ENCODE data around the gene PDCL3. TPM values are rescaled to one million over a fixed set of nuclear protein-coding genes. Genes with fewer than 3 reads are reported as not detected.

PDCL3 gene
- total and polyA plus RNA-seq, 12 donors: 9.6 to 51.3 (median 17.9) TPM

DNA sequence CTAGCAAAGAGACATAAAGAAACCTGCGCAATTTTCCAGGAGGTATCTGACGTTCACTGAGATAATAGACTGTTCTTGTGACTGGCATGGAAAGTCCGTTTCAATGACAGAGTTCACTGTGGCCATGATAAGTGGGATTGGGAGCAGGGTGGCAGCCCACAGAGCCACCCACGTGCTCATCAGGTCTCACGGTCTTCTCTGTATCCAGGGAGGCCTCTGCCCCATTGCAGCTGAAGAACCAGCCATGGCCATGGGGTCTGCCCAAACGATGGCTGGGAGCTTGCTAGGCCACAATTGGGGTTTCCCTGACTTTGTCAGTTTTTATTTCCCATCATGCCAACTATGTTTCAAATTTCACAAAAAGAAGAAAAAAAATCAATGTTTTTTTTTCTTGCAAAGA is 57.2 kb downstream of the PDCL3 start:
- H3K9me3 ChIP-seq (replicated peaks in 1 of 3): no peaks in the 10 kb centered on the region
- H3K4me3 ChIP-seq: no peak overlapping the region
- no peaks in the 10 kb centered on the region for H3K4me1 ChIP-seq (replicated peaks in 1 of 2)
- peak in 1 of 7 donors; percentile 21 for DNase-seq
- no peak overlapping the region for H3K27ac ChIP-seq
- H3K36me3 ChIP-seq (replicated peaks in 1 of 2): no peaks in the 10 kb centered on the region
- intact Hi-C loops (cut with DNase I): loop anchor here in 1 of 2 donors (10.0 kb wide), 1 partner anchor 95 kb away; no protein-coding TSS in a partner anchor
- no peak for TF ChIP-seq POLR2A (IDR thresholded peaks at IDR 0.05)
- TF ChIP-seq, protein P1, sequence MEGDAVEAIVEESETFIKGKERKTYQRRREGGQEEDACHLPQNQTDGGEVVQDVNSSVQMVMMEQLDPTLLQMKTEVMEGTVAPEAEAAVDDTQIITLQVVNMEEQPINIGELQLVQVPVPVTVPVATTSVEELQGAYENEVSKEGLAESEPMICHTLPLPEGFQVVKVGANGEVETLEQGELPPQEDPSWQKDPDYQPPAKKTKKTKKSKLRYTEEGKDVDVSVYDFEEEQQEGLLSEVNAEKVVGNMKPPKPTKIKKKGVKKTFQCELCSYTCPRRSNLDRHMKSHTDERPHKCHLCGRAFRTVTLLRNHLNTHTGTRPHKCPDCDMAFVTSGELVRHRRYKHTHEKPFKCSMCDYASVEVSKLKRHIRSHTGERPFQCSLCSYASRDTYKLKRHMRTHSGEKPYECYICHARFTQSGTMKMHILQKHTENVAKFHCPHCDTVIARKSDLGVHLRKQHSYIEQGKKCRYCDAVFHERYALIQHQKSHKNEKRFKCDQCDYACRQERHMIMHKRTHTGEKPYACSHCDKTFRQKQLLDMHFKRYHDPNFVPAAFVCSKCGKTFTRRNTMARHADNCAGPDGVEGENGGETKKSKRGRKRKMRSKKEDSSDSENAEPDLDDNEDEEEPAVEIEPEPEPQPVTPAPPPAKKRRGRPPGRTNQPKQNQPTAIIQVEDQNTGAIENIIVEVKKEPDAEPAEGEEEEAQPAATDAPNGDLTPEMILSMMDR (IDR thresholded peaks at IDR 0.05): no peak
- H3K27me3 ChIP-seq: no peaks in the 10 kb centered on the region
- WGBS, 4 donors: 74 to 92% (median 81%) methylated on average over 6 of the region's 6 CpGs

DNA sequence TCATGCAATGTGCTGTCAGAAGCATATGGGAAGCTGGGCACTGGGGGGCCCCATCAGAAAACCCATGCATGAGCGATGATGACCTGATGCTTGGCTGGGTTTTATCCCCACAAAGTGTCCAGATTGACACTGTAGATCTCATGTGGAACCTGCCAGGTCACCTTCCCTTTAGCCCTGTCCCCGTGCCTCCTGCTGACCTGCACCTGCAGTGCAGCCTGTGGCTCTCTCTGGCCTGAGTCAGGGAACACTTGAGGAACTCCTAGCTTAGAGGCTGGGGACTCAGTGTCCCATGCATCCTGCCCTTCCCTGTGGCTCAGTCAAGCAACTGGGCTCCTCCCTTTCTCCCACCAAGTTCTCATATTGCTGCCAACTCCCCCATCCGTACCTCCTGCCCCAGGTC is 57.7 kb downstream of the PDCL3 start:
- Histone ChIP-seq H3K9me3 (replicated peaks in 1 of 3) (no peaks in the 10 kb centered on the region), H3K4me1 (replicated peaks in 1 of 2) (no peaks in the 10 kb centered on the region), H3K36me3 (replicated peaks in 1 of 2) (no peaks in the 10 kb centered on the region), H3K27me3 (no peaks in the 10 kb centered on the region), H3K4me3 (no peak overlapping the region), H3K27ac (no peak overlapping the region)
- intact Hi-C loops (cut with DNase I): loop anchor here in 1 of 2 donors (10.0 kb wide), 1 partner anchor 94 kb away; no protein-coding TSS in a partner anchor
- peak in 2 of 7 donors; percentile 7 to 36 for DNase-seq
- no peak for TF ChIP-seq POLR2A (IDR thresholded peaks at IDR 0.05)
- TF ChIP-seq, protein P1 (IDR thresholded peaks at IDR 0.05): no peak
- WGBS, 4 donors: 77 to 94% (median 88%) methylated on average over 2 to 3 of the region's 3 CpGs

DNA sequence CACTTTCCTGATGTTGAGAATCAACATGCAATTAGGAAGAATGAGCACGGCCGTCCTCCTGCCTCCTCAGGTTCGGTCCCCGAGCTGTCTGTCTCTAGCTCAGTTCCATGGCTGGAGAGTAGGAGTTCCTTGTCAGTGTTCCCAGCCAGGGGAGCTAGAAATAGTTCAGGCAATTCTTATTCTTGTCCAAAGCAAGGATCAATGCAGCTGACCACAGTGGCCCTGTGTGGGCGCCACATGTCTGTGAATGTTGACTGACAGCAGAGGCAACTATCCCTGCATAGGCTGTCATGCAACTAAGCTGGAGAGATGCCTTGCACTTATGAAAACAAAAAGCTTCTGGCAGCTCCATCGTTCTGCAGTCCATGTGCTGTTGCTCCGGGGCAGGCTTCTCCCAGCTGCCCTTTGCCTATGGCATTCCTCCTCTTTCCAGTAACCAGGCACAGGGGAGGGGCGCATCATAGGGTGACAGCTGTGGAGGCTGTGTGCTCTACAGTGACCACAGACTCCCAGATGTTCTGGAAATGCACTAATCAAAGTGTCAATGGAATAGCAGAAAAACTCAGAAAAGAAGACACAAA is 58.7 kb downstream of the PDCL3 start:
- intact Hi-C loops (cut with DNase I): loop anchor here in 1 of 2 donors (10.0 kb wide), 1 partner anchor 93 kb away; no protein-coding TSS in a partner anchor

DNA sequence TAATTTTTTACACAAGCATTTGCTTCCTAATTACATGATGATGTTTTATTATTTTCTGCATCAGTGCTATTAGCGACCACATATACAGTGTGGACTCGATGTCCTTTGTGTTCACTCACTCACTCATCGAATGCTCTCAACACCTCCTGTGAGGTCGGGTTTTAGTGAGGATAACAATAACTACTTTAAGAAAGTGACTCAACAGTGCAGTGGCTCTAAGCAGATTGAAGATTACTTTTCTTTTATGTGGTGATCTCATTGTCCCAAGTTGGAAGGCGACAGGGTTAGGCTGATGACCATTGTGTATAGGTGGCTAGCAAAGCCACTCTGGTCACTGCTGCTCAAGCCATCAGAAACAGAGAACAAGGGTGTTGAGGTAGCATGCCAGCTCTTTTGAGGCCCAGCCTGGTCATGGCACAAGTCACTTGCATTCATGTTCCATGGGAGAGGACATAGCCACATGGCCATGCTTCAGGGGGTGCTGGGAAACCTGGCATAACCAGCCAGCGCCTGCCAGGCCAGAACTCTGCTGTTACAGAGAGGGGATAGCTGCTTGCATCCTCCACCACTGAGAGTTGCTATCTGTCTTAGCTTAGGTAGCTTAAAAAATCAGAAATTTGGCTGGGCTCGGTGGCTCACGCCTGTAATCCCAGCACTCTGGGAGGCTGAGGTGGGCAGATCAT is 60.4 kb downstream of the PDCL3 start:
- intact Hi-C loops (cut with DNase I): loop anchor here in 1 of 2 donors (10.0 kb wide), 1 partner anchor 92 kb away; no protein-coding TSS in a partner anchor
- Histone ChIP-seq H3K4me1 (replicated peaks in 1 of 2) (no peaks in the 10 kb centered on the region), H3K9me3 (replicated peaks in 1 of 3) (no peaks in the 10 kb centered on the region), H3K36me3 (replicated peaks in 1 of 2) (no peaks in the 10 kb centered on the region), H3K27ac (no peak overlapping the region), H3K27me3 (no peaks in the 10 kb centered on the region), H3K4me3 (no peak overlapping the region)
- WGBS, 4 donors: 71 to 91% (median 88%) methylated on average over 8 of the region's 8 CpGs
- peak in 2 of 7 donors; percentile 6 to 34 for DNase-seq
- TF ChIP-seq, protein P1 (IDR thresholded peaks at IDR 0.05): no peak
- no peak for TF ChIP-seq POLR2A (IDR thresholded peaks at IDR 0.05)

More for the DNA sequence above, 58.7 kb downstream of the PDCL3 start:
- H3K27ac ChIP-seq: no peak overlapping the region
- H3K9me3 ChIP-seq (replicated peaks in 1 of 3): no peaks in the 10 kb centered on the region
- WGBS, 4 donors: 92 to 95% (median 94%) methylated on average over 4 to 8 of the region's 8 CpGs
- TF ChIP-seq POLR2A (IDR thresholded peaks at IDR 0.05): no peak
- TF ChIP-seq, protein P1 (IDR thresholded peaks at IDR 0.05): no peak
- DNase-seq: peak in 2 of 7 donors; percentile 9 to 25
- H3K27me3 ChIP-seq: no peaks in the 10 kb centered on the region
- H3K4me3 ChIP-seq: no peak overlapping the region
- no peaks in the 10 kb centered on the region for H3K36me3 ChIP-seq (replicated peaks in 1 of 2)
- H3K4me1 ChIP-seq (replicated peaks in 1 of 2): no peaks in the 10 kb centered on the region
